ENCODE data around the gene SP140. TPM values are rescaled to one million over a fixed set of nuclear protein-coding genes. Genes with fewer than 3 reads are reported as not detected.
"Not testable (repeated sequence)": the region's sequence is repeated elsewhere in the genome, so short reads cannot be mapped to it uniquely, and the experiment has no call there.

The SP140 gene
- total and polyA plus RNA-seq, 3 experiments from 2014 or later, result 34.0 to 111 (median 108) TPM

DNA sequence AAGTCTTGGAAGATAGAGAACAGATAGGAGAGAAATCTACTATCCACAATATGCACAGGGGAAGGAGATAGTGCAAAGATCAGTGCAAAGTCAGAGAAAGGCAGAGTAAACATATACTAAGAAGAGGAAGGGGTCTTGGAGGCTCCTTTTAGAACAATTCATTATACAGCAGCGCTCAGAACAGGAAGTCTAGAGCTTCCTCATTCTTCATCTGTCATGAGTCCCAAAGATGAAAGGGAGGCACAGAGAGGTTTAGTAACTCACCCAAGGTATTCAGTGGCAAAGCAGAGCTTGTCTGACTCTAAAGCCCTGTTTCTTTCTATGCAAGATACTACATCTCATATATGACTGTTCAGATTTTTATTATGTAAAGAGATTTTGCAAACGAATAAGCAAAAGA, 7.1 kb upstream of the SP140 start:
- Histone ChIP-seq H3K9me3 (ENCODE audit: low read length) (no peaks in the 10 kb centered on the region), H3K27me3 (ENCODE audit: insufficient read depth, low read length, poor library complexity, severe bottlenecking) (no peaks in the 10 kb centered on the region), H3K27ac (ENCODE audit: low read depth, low read length) (no peak overlapping the region), H3K4me1 (ENCODE audit: insufficient read depth, low read length) (peaks cover 32% of the 10 kb centered on the region), H3K36me3 (ENCODE audit: insufficient read depth, low read length) (peaks cover 32% of the 10 kb centered on the region), H3K4me3 (ENCODE audit: low read length) (peak overlapping the region; percentile 78)
- ChIA-PET POLR2A (no interaction called here), CTCF (interaction anchor here (1.6 kb wide), 1 partner anchor 198 kb away, joined by 3 read pairs; the partner anchor contains the start of gene SP100)
- H3K27ac Mint-ChIP-seq, result peak overlapping the region; percentile 26 to 98 (median 70)
- H3K9me3 Mint-ChIP-seq, result no peaks in the 10 kb centered on the region
- H3K4me1 Mint-ChIP-seq, result peaks cover 48 to 80% (median 72%) of the 10 kb centered on the region in 3 donors
- H3K4me3 Mint-ChIP-seq, result peak overlapping the region; percentile 92 to 99 (median 96)
- peak in 1 of 5 donors; percentile 31 for DNase-seq
- no peaks in the 10 kb centered on the region for H3K27me3 Mint-ChIP-seq
- H3K36me3 Mint-ChIP-seq, result peaks cover 18 to 26% (median 19%) of the 10 kb centered on the region in 3 donors

DNA sequence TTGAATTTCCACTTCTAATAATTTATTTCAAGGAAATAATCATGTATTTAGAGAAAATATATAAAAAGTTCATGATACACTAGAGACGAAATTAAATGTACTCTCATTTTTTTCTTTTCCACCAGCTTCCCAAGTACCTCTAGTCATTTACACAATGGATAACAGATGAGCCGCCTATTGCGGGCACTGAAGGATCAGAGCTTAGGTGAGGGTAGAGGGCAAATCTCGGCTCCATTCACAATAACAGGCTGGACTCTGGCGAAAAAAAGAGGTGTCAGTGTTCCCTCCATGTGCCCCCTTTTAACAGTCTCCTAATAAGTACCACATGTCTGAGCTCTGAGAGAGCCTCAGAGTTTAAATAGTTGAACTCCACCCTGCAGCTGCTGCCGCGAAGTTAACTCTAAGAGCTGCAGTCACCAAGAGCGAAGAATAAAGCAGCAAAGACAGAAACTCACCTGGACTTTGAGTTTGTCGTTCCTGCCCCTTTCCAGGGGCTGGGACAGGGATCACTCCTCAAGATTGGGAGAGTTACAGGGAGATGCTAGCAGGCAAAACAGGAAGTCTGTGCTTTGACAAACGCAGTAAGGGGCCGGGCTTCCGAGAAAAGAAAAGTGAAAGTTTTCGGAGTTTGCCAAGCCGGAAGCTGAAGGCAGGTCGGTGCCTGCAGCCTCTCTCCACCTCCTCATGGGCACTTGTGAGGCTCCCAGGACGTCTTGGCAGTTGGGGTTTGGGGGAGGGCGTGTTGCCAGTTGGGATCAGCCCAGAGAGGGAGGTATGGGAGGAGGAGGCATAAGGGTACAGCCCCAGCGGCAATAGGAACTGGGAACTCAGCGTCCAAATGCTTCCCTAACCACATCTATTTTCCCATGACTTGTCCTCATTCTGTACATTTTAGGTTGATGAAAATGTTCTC, 5.9 kb upstream of the SP140 start, which contains the start of gene SP110:
TSS of gene SP110 (minus strand) at position 566 of the 913 bp plus-strand sequence. CDS start 3,057 bp downstream, outside the sequence.
- Histone ChIP-seq H3K36me3 (ENCODE audit: insufficient read depth, low read length) (peaks cover 20% of the 10 kb centered on the region), H3K4me3 (ENCODE audit: low read length) (peak within 1 kb of the TSS; percentile 78), H3K27ac (ENCODE audit: low read depth, low read length) (peak within 1 kb of the TSS; percentile 44), H3K4me1 (ENCODE audit: insufficient read depth, low read length) (peaks cover 35% of the 10 kb centered on the region), H3K27me3 (ENCODE audit: insufficient read depth, low read length, poor library complexity, severe bottlenecking) (no peaks in the 10 kb centered on the region), H3K9me3 (ENCODE audit: low read length) (no peaks in the 10 kb centered on the region)
- Mint-ChIP-seq H3K27ac (peak within 1 kb of the TSS; percentile 94 to 99 (median 98)), H3K4me3 (peak within 1 kb of the TSS; percentile 92 to 99 (median 96)), H3K36me3 (peaks cover 16 to 19% (median 17%) of the 10 kb centered on the region in 3 donors), H3K4me1 (peaks cover 56 to 83% (median 73%) of the 10 kb centered on the region in 3 donors), H3K27me3 (no peaks in the 10 kb centered on the region), H3K9me3 (no peaks in the 10 kb centered on the region)
- DNase-seq, result peak; percentile 53 to 84 (median 76)
- ChIA-PET CTCF (interaction anchor here (1.0 to 1.6 kb wide), 4 partner anchors 17 to 391 kb away, joined by 3 to 5 read pairs (median 4); partner anchors contain the start of gene SP100), POLR2A (interaction anchor here (0.6 to 1.4 kb wide), 4 partner anchors 12 to 97 kb away, joined by 3 to 7 read pairs (median 4); no protein-coding TSS in a partner anchor)

DNA sequence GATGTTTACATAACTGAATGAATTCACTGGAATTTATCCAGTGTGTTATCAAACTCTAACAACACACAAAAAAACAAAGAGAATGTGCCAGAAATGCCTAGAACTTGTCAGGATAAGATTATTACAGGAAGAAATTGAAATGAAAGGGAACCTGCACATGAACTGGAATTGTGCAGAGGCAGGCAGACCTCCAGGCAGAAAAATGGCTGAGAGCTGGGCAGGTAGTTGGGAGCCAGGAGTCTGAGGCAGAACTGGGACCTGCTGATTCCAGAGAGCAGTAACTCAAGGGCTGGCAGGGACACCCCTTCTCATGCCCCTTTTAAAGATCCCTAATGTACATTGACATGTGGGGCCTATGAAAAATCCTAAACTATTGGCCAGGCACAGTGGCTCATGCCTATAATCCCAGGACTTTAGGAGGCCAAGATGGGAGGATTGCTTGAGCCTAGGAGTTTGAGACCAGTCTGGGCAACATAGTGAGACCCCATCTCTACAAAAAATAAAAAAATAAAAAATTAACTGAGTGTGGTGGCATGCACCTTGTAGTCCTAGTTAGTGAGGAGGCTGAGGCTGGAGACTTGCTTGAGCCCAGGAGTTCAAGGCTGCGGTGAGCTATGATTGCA, 5.1 kb upstream of the SP140 start:
- Histone ChIP-seq H3K36me3 (ENCODE audit: insufficient read depth, low read length) (peaks cover 12% of the 10 kb centered on the region), H3K9me3 (ENCODE audit: low read length) (no peaks in the 10 kb centered on the region), H3K4me3 (ENCODE audit: low read length) (peak overlapping the region; percentile 78), H3K27me3 (ENCODE audit: insufficient read depth, low read length, poor library complexity, severe bottlenecking) (no peaks in the 10 kb centered on the region), H3K4me1 (ENCODE audit: insufficient read depth, low read length) (peaks cover 40% of the 10 kb centered on the region), H3K27ac (ENCODE audit: low read depth, low read length) (peak overlapping the region; percentile 44)
- peaks cover 11 to 21% (median 13%) of the 10 kb centered on the region in 3 donors for H3K36me3 Mint-ChIP-seq
- H3K4me3 Mint-ChIP-seq, result peak overlapping the region; percentile 92 to 99 (median 96)
- CTCF ChIA-PET, result interaction anchor here (1.1 kb wide), 1 partner anchor 390 kb away, joined by 3 read pairs; no protein-coding TSS in a partner anchor
- H3K27ac Mint-ChIP-seq, result peak overlapping the region; percentile 94 to 99 (median 98)
- H3K27me3 Mint-ChIP-seq, result no peaks in the 10 kb centered on the region
- H3K9me3 Mint-ChIP-seq, result no peaks in the 10 kb centered on the region
- DNase-seq, result no peak
- POLR2A ChIA-PET, result interaction anchor here (1.4 kb wide), 1 partner anchor 96 kb away, joined by 5 read pairs; no protein-coding TSS in a partner anchor
- peaks cover 60 to 85% (median 75%) of the 10 kb centered on the region in 3 donors for H3K4me1 Mint-ChIP-seq

DNA sequence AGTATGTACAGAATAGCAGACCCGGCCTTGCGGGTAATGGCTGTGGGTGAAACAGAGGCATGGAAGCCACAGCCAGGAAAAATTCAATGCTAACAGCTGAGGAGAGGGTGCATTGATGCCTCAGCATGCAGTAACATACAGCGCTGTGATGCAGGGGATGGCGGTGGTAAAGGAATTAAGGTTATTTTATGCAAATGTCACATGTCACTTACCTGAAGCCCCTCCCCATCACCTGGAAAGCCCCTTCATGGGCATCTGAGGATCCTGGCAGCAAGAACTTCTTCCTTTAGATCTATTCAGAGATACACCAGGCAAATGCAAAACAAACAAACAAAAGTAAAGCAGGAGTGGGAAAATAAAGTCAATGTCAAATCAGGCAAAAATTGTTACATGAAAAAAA, 4.0 kb upstream of the SP140 start:
- H3K9me3 Mint-ChIP-seq, result no peaks in the 10 kb centered on the region
- CTCF ChIA-PET, result interaction anchor here (1.4 kb wide), 1 partner anchor 17 kb away, joined by 4 read pairs; no protein-coding TSS in a partner anchor
- Histone ChIP-seq H3K9me3 (ENCODE audit: low read length) (no peaks in the 10 kb centered on the region), H3K4me1 (ENCODE audit: insufficient read depth, low read length) (peaks cover 36% of the 10 kb centered on the region), H3K36me3 (ENCODE audit: insufficient read depth, low read length) (peaks cover 2% of the 10 kb centered on the region), H3K4me3 (ENCODE audit: low read length) (no peak overlapping the region), H3K27ac (ENCODE audit: low read depth, low read length) (no peak overlapping the region), H3K27me3 (ENCODE audit: insufficient read depth, low read length, poor library complexity, severe bottlenecking) (no peaks in the 10 kb centered on the region)
- H3K36me3 Mint-ChIP-seq, result peaks cover 3 to 27% (median 7%) of the 10 kb centered on the region in 3 donors
- POLR2A ChIA-PET, result no interaction called here
- H3K4me3 Mint-ChIP-seq, result peak overlapping the region in 4 of 7 donors; percentile 5 to 78 (median 44)
- peaks cover 58 to 85% (median 76%) of the 10 kb centered on the region in 3 donors for H3K4me1 Mint-ChIP-seq
- peak overlapping the region in 6 of 8 donors; percentile 7 to 64 (median 44) for H3K27ac Mint-ChIP-seq
- DNase-seq, result no peak
- H3K27me3 Mint-ChIP-seq, result no peaks in the 10 kb centered on the region

DNA sequence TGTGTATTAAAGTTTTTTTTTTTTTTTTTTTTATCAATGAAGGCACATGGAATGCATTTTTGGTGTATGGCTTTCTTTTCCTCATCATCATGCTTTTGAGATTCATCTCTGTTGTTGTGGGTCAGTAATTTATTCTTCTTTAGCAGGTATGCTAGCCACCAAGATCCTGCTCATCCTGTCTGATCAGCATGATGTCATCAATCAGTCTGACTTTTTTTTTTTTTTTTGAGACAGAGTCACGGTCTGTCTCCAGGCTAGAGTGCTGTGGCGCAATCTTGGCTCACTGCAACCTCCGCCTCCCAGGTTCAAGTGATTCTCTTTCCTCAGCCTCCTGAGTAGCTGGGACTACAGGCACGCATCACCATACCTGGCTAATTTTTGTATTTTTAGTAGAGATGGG, 2.7 kb upstream of the SP140 start:
- peaks cover 57 to 82% (median 72%) of the 10 kb centered on the region in 3 donors for H3K4me1 Mint-ChIP-seq
- H3K27ac ChIP-seq (ENCODE audit: low read depth, low read length); H3K9me3 Mint-ChIP-seq; DNase-seq; H3K27me3 Mint-ChIP-seq; POLR2A ChIA-PET; H3K27me3 ChIP-seq (ENCODE audit: insufficient read depth, low read length, poor library complexity, severe bottlenecking); H3K9me3 ChIP-seq (ENCODE audit: low read length); CTCF ChIA-PET; H3K4me3 ChIP-seq (ENCODE audit: low read length); H3K36me3 ChIP-seq (ENCODE audit: insufficient read depth, low read length): not testable (repeated sequence)
- peaks cover 3 to 22% (median 5%) of the 10 kb centered on the region in 3 donors for H3K36me3 Mint-ChIP-seq
- H3K27ac Mint-ChIP-seq, result peak overlapping the region in 4 of 8 donors; percentile 75 to 99 (median 90)
- H3K4me3 Mint-ChIP-seq, result peak overlapping the region in 1 of 7 donors; percentile 28
- H3K4me1 ChIP-seq (ENCODE audit: insufficient read depth, low read length), result peaks cover 37% of the 10 kb centered on the region

DNA sequence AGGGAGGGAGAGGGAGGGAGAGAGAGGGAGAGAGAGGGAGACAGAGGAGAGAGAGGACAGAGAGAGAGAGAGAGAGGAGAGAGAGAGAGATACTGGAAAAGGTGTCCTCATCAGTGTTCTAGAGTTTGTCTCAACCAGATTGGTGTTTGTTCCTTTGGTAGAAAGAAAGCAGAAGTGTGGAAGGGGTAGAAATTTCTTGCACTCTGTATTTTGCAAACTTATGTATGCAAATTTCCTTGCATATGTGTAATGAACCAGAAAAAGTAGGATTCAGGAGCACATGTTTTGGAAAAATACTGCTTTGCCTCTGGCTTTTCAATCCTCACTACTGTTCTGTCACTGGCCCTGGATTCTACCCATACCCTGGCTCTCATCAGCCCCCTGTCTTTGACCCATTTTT, 1.1 kb upstream of the SP140 start:
- POLR2A ChIA-PET, result interaction anchor here (0.9 to 1.1 kb wide), 2 partner anchors 103 to 124 kb away, joined by 3 to 5 read pairs; partner anchors contain the start of gene SP140L
- H3K9me3 Mint-ChIP-seq, result no peaks in the 10 kb centered on the region
- no peaks in the 10 kb centered on the region for H3K27me3 Mint-ChIP-seq
- CTCF ChIA-PET, result no interaction called here
- Histone ChIP-seq H3K27me3 (ENCODE audit: insufficient read depth, low read length, poor library complexity, severe bottlenecking) (no peaks in the 10 kb centered on the region), H3K27ac (ENCODE audit: low read depth, low read length) (no peak overlapping the region), H3K36me3 (ENCODE audit: insufficient read depth, low read length) (no peaks in the 10 kb centered on the region), H3K9me3 (ENCODE audit: low read length) (no peaks in the 10 kb centered on the region), H3K4me3 (ENCODE audit: low read length) (no peak overlapping the region), H3K4me1 (ENCODE audit: insufficient read depth, low read length) (peaks cover 47% of the 10 kb centered on the region)
- peak overlapping the region; percentile 96 to 100 (median 98) for H3K27ac Mint-ChIP-seq
- peaks cover 0 to 20% (median 0%) of the 10 kb centered on the region in 3 donors for H3K36me3 Mint-ChIP-seq
- H3K4me1 Mint-ChIP-seq, result peaks cover 60 to 85% (median 74%) of the 10 kb centered on the region in 3 donors
- no peak for DNase-seq
- H3K4me3 Mint-ChIP-seq, result peak overlapping the region in 6 of 7 donors; percentile 23 to 95 (median 91)

DNA sequence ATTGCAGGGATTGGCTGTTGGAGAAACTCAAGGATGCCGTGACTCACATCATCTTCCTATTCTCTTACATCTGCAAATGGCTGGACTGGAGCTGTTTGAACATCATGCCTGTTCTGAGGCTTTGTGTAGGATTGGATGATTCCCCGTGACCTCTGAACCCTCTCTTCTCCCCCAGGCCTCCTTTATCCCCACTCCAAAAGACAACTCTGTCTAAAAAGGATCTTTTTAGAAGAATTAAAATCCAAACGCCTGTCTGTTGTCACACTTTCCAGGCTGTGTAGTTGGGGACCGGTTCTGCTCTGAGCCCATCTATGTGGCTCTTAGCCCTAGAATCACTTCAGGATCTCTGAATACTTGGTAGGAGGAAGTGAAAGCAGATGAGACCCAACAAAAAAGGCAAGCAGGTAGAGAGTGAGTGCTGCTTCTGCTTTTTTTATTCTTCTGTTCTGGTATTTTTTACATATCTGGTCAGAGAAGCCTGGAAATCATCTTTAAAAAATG, 565 bp downstream of the SP140 start:
- no peaks in the 10 kb centered on the region for H3K27me3 ChIP-seq (ENCODE audit: insufficient read depth, low read length, poor library complexity, severe bottlenecking)
- Mint-ChIP-seq H3K36me3 (peaks cover 11 to 29% (median 15%) of the 10 kb centered on the region in 3 donors), H3K4me1 (peaks cover 63 to 90% (median 79%) of the 10 kb centered on the region in 3 donors), H3K27ac (peak overlapping the region; percentile 96 to 100 (median 98)), H3K9me3 (peaks cover 5 to 15% (median 9%) of the 10 kb centered on the region in 5 donors), H3K4me3 (peak overlapping the region; percentile 90 to 95 (median 91)), H3K27me3 (no peaks in the 10 kb centered on the region)
- peak overlapping the region; percentile 77 for H3K27ac ChIP-seq (ENCODE audit: low read depth, low read length)
- ChIA-PET POLR2A (interaction anchor here (1.2 kb wide), 2 partner anchors 20 to 186 kb away, joined by 3 to 4 read pairs; no protein-coding TSS in a partner anchor), CTCF (interaction anchor here (0.8 to 1.2 kb wide), 2 partner anchors 158 to 598 kb away, joined by 3 read pairs; no protein-coding TSS in a partner anchor)
- DNase-seq, result peak in 3 of 5 donors; percentile 15 to 51 (median 21)
- H3K4me1 ChIP-seq (ENCODE audit: insufficient read depth, low read length), result peaks cover 48% of the 10 kb centered on the region
- H3K36me3 ChIP-seq (ENCODE audit: insufficient read depth, low read length), result peaks cover 6% of the 10 kb centered on the region
- H3K4me3 ChIP-seq (ENCODE audit: low read length), result peak overlapping the region; percentile 72
- peaks cover 13% of the 10 kb centered on the region for H3K9me3 ChIP-seq (ENCODE audit: low read length)
